Measurements from ENCODE around the gene BTNL3.
"Not testable (repeated sequence)": the region's sequence is repeated elsewhere in the genome, so short reads cannot be mapped to it uniquely, and the experiment has no call there.

The BTNL3 gene

DNA sequence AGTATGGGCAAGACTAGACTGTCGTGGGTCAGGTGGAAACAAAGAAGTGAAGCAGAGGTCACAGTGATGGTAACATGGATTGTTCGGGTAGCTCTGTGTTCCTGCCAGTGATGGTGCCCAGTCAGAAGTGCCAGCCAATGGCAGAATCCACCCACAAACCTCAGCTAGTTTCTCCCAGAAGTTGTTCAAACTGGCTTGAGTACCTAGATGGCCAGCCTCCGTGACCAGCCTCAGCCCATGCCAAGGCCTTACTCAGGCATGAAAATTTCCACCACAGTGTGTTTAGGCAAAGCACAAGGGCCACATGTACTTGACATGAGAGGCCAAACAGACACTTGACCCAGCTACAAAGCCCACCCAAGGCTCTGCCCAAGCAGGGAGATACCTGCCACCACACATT lies 32.0 kb downstream of the BTNL3 start:
- DNase-seq (ENCODE audit: low spot score), result no peak

DNA sequence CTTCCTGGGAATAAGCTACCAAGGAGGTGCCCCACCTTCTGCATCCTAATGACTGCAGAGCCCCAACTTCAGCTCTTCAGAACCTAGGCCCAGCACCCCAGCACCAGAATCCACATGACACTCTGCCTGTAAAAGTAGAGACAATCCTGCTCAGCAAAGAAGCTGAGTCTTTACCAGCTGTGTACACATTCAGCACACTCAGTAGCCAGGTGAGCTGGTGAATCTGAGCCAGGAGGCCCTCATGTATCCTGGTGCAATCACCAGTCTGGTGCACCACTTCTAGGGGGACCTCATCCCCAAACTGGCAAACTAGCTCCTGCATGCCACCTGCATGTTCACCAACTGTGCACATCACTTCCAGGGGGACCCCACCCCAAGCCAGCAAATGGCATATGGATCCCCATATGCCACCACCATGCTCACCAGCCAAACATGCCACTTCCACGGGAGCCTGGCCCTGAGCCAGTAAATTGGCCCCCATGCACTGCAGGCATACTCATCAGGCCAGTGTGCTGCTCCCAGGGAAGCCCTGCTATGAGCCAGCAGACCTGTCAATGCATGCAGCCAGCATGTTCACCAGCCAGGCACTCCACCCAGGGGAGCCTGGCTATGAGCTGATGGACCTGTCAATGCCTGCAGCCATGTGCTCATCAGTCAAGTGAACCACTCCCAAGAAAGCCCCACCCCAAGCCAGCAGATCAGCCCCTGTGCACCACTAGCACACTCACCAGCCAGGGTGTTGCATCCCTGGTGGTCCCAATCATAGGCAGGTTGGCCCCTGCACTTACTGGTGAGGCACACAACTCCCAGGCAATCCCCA lies 35.8 kb downstream of the BTNL3 start:
- no peak for DNase-seq (ENCODE audit: low spot score)

DNA sequence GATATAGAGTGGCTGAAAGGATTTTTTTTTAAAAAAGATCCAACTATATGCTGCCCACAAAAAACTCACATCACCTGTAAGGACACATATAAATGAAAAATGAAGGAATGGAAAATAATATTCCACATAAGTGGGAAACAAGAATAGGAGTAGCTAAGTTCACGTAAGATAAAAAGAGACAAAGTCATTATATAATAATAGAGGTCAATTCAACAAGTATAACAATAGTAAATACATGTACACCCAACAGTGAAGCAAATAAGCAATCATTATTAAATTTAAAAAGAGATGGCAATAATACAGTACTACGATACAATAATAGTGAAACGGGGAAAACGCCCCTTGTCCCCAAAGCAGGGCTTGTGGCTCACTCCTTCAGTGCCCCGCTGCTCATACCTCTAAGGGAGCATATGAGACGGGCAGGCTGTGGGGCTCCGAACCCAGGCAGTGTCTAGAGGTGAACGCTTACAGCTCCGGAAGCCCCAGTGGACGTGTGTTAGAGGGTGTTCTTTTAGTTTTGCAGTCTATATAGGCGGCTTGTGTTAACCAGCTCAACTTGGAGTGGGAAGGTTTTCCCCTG lies 38.9 kb downstream of the BTNL3 start:
- DNase-seq (ENCODE audit: low spot score), result no peak

DNA sequence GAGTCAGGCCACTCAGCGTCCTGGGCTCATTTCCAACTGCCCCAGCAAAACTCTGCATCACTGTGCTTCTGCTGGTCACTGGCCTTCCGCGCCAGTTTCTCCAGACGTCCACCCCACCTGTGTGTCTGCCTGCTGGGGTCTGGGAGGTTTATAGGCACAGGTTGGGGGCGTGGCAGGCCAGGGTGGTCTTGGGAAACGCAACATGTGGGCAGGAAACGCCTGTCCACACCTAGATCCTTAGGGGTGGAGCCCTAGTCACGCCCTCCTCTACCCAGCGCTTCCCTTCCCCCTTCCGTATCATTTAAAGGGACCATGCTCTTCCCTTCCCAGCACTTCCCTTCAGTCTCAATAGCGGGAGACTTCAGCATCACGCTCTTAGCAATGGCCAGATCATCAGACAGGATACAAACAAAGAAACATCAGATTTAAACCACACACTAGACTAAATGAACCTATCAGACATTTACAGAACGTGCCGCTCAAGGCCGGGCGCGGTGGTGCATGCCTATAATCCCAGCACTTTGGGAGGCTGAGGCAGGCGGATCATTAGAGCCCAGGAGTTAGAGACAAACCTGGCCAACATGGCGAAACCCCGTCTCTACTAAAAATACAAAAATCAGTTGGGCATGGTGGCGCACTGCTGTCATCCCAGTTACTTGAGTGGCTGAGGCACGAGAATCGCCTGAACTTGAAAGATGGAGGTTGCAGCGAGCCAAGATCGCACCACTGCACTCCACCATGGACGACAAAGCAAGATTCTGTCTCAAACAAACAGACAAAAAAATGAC lies 39.6 kb downstream of the BTNL3 start:
- no peak for DNase-seq (ENCODE audit: low spot score)

DNA sequence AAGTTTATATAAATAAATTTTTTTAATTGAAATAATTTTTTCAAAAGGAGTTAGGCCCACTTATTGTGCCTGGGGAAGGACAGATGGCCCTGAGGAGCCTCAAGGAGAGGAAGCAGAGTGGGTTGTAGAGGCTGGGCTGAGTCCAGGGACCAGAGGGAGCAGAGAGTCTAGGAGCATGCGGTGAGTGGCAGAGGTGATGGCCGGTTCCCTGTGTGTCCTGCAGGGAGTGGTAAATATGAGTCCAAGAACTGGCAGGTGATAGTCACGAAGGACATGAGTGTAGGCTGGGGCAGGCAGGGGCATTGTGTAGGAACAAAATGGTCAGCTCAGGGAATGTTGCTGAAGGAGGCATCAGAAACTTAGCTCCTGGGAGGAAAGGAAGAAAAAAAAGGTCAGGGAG lies 43.1 kb downstream of the BTNL3 start:
- no peak for DNase-seq (ENCODE audit: low spot score)

DNA sequence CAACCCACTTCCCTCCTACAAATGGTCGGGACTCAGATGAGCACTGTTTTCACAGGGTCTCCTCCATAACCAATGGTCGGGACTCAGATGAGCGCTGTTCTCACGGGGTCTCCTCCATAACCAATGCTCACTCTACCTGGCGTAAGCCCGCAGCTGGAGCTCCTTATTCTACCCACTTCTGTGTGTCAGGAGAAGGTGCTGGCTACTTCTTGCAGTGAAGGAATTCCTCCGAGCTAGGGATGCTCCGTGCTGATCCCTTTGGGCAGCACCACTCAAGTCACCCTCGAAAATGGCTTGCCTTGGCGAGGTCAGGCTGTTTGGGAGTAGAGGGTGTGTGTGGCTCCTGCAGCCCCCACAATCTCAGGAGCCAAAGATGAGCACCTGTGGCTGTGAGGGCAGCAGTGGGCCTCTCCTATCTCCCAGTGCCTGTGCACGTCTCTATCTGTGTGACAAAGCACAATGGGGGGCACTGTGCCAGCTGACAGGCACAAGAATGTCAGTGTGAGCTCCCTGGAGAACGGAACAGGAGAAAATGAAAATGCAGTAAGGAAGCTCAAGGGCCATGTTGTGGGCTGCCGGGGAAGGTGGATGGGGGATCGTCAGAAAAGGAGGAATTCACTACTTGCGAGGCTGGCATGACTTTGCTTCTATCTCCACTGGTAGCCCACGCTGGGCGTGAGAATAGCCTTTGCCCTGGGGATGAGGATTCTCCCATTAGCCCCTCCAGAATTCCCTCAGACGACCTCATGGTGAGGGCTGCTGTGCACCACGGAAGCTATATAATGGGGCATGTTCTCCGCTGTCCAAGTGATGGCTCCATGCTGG lies 47.6 kb downstream of the BTNL3 start:
- DNase-seq (ENCODE audit: low spot score), result no peak

DNA sequence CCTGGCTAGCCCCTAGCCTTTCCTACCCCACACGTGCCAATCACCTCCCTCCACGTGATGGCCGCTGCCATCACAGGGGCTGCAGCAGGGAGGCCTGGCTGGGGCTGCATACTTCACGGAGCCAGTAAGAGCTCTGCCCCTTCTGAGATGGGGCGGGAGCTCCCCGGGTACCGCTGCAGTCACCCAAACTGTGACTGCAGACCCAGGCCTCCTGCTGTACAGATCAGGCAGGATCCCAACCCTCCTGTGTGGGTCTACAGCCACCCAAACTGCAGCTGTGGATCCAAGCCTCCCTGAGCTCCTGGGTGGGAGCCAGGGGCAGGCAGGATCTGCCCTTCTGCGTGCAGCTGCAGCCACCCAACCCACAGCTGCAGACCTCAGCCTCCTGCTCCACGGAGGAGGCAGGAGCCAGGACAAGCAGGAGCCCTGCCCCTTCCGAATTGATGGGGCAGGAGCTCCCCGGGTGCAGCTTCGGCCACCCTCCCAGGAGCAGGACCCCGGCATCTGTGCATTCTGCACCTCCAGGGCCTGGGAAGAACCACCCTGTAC lies 48.2 kb downstream of the BTNL3 start:
- DNase-seq (ENCODE audit: low spot score), result no peak

DNA sequence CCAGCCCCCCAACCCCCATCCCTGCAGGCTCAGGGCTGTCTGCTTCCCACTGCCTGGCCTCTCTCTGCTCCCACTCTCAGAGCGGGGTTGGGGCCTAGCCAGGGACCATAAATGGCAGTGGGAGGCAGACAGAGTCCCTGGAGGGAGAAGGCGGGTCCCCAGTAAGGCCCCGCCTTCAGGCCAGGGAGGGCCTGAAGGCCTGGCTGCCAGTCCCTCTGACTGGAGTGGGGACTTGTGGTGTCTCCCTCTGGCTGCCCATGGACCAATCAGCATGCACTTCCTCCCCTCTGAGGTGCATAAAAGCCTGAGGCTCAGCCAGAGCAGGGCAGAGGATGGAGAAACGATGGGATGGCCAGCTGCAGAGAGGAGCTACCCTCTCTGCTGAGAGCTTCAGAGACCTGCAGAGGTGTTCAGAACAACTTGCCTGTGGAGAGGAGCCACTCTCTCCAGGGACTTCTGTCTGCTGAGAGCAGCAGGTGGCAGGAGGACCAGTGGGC lies 48.8 kb downstream of the BTNL3 start:
- no peak for DNase-seq (ENCODE audit: low spot score)

DNA sequence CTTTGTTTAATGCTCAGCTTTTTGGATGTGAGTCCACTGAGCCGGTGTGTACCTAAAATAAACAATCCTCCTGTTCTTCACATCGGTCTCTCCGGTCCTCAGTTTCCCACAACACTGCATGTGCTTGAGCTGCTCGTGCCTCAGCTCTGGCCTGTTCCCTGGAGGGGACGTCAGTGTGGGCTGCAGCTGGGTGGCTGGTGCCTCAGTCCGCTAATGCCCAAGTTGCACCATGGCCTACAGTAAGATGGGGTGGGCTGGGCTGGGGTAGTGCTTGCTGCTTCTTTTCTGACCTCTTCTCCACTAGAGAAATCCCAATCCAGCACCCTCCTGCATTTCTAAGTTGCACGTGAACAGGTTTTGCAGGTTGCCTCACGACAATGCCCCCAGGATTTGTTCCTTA lies 50.8 kb downstream of the BTNL3 start:
- no peak for DNase-seq (ENCODE audit: low spot score)

DNA sequence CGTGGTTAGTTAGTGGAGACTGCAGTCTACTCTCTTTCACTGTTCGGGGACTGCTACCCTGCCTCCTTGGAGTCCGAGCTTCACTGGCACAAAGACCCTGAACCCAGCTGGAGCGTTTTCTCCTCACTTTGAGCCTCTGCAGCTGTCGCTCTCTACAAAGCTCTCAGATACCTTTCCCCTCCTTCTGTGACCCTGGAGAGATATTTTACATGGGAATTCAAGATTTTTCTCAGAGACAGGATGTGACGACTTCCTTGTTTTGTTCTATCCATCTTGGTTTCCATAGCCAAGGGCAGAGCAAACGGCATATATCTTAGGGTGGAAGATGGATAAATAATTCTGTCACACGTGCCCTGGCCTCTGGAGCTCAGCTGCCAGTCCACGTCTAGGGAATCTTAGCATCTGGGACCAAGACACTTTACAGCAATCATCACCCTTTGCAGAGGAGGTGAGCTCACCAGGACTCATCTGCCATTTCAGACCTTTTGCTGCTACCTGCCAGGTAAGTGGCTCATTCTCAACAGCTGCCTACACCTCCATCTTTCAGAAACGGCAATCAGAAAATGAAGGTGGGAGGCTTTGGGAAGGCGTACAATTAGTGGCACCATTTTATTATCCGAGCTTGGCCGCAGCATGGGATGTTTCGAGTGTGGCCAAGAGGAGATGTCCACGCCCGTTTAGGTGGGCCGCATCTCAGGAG lies 51.4 kb downstream of the BTNL3 start, which contains the start of gene BTNL9:
Gene BTNL9, plus strand, starts transcription at position 336 of the 700 bp plus-strand sequence. CDS start 5,224 bp downstream, outside the sequence.
- DNase-seq (ENCODE audit: low spot score), result no peak

DNA sequence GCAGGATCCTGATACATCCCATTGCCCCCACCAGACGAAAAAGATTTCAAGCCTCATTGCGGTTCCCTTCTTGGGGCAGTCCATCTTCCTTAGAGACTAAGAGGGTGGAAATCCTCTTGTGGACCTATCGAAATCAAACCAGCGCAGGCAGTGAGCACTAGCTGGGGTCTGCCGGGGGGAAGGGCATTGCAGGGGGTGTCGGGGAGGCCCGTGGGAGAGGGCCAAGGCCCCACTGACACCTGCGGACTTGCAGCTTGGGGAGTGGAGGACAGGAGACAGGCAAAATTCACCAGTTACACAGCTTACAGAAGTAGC lies 51.9 kb downstream of the BTNL3 start:
- DNase-seq (ENCODE audit: low spot score), result no peak

DNA sequence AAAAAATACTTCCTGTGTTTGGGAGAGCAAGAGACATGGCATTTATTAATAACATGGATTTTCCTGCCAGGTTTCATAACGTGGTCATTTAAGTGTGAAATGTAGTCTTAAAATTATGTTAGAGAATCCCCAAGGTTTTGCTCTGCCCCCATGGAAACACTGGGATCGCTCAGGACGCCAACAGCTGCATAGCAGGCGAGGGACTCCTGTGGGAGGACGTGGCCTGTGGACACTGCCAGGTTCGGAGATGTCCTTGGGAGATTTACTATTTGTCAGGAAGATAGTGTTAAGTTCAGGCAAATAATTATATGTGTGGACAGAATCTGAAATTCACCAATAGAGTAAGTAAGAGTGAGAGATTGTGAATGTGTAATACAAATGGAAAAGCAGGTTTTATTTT lies 52.4 kb downstream of the BTNL3 start:
- no peak for DNase-seq (ENCODE audit: low spot score)

DNA sequence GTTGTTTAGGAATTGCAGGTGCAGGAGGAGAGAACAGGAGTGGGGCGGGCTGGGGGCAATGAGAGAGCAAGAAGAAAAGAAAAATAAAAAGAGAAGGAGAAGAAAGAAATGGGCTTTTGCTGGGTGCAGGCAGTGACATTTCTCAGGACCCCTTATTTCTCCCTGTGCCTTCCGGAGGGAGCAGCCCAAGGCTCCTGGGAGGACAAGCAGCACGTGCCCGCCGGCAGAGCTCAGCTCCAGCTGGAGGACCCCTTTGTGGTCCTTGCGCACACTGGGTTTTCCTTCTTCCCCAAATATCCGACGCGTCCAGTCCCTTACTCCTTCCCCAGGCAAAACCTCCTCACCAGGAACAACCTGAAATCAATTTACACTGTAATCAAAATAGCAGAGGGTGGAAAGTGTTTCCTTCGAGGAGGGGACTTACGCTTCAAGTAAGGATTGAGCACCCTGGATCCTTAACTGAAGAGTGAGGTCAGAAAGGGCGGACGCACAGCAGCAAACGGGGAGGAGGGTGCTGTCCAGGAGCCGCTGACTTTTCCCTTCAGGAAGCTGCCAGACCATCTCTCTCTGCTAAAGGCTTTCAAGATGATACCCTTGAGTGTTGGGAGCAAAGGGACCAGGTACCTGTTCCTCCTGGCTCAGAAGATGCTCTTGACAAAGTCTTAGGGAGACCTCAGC lies 53.5 kb downstream of the BTNL3 start:
- no peak for DNase-seq (ENCODE audit: low spot score)

DNA sequence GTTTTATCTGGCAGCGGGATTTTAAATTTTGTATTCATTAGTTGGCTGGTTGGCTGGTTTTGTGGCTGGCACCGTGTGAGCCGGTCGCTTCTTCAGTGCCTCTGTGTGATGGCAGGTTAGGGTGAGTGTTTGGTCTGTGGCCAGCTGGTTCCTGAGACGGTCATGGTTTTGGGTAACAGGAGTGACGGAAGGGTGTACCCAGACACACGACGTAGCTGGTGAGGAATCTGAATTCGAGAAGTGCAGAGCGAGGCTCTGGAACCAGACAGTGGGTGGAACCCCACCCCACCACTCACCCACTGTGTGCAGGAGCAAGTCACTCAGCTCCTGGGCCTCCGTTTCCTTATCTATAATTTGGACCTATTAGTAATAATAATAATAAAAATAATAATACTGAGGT lies 54.1 kb downstream of the BTNL3 start:
- no peak for DNase-seq (ENCODE audit: low spot score)

DNA sequence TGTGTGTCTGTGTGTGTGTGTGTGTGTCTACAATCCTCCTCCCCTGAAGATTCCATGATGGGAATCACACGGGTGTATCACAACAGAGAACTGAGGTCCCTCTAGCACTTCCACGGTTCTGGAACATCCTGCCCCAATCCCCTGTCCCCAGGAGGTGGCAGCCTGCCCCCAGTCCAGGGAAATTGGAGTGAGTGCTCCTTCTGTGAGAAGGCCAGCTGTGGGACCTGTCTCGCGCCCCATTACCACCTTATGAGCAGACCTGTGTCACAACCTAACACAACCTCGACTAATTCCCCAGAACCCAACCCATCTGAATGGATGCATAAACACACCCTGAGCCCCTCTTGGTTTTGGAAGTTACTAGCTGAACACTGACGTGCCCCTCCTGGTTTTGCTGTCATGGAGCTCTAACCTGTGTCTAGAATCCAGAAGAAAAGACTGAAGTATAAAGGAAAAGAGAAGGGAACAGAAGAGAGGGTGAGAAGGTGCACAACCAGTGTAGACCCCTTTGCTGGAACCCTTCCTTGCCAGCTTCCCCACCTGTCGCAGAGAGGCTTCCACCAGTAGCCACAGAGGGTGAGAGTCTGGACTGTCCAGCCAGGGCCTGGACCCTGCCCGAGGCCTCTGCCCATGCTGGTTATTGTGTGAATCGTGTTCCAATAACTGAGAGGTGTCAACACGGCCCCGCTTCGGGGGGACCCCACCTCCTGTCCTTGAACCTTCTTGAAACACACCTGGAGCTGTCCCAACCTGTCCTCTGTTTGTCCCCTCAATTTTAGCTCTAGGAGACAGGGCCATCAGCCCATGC lies 54.8 kb downstream of the BTNL3 start:
- DNase-seq (ENCODE audit: low spot score), result no peak

DNA sequence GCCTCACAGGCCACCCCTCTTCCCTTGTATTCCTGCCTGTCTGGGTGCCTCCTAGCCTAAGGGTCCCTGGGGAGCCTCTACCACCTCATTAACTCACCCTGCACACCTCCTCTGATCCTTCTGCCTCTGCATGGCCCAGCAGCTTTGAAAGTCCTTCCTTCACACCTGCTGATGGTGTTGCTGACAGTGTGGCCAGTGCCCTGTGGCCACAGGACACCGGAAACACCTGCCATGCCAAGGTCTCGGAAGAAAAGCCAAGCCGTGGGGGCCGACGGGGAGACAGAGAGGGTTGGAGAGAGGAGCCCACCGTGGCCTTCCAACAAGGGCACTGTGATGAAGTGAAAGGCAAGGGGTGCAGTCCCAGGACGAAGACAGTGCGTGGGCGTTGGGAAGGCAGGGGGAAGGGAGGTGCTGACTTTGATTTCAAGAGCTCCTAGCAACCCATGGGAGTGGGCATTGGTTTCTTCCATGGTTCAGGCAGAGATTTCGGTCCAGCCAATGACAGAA lies 55.5 kb downstream of the BTNL3 start:
- DNase-seq (ENCODE audit: low spot score), result no peak

DNA sequence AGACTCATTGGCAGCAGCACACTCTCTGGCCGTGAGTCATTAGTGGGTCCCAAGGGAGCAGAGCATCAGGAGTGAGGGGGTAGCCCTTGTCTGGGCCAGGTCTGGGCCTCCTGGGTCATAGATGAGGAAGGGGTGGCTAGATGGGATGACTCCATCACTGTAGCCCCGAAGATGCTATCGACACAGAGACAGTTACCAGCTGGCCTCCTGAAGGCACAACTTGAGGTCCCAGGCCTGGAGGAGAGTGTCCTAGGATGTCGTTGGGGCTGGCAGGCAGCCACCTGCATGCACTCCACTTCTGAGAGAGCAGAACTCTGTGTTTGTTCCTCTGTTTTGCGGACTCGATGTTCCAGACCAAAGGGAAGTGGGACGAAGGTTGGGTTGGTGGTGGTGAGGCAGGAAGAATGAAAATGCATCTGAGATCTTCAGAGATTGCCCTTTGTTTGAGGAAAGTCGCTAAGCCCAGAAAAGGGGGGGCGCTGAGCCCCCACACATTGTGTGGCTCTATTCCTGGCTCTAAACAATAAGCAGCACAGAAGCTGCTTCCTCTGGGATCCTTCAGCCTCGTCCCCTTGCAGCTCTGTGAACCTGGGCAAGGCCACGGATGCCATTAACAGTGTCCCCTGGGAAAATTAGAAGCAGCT lies 56.1 kb downstream of the BTNL3 start:
- DNase-seq (ENCODE audit: low spot score), result no peak

DNA sequence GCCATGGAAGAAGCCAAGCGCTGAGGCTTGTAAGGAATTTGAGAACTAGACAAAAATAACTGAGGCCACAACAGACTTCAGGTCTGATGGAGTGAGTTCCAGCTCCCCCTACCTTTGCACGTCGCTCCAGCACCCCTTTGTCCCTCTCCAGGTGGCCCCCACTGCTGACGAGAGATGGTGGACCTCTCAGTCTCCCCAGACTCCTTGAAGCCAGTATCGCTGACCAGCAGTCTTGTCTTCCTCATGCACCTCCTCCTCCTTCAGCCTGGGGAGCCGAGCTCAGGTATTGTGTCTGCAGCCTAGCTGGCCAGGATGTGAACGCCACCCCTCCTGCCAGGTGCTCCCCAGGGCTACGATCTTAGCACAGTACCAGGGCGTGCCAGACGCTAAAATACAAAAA lies 56.7 kb downstream of the BTNL3 start:
- no peak for DNase-seq (ENCODE audit: low spot score)

DNA sequence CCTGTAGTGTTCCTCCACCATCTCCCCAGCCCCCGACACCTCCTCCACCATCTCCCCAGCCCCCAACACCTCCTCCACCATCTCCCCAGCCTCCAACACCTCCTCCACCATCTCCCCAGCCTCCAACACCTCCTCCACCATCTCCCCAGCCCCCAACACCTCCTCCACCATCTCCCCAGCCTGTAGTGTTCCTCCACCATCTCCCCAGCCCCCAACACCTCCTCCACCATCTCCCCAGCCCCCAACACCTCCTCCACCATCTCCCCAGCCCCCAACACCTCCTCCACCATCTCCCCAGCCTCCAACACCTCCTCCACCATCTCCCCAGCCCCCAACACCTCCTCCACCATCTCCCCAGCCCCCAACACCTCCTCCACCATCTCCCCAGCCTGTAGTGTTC lies 57.2 kb downstream of the BTNL3 start:
- DNase-seq (ENCODE audit: low spot score), result not testable (repeated sequence)
